ENCODE data around the gene SPEF2.

The SPEF2 gene

DNA sequence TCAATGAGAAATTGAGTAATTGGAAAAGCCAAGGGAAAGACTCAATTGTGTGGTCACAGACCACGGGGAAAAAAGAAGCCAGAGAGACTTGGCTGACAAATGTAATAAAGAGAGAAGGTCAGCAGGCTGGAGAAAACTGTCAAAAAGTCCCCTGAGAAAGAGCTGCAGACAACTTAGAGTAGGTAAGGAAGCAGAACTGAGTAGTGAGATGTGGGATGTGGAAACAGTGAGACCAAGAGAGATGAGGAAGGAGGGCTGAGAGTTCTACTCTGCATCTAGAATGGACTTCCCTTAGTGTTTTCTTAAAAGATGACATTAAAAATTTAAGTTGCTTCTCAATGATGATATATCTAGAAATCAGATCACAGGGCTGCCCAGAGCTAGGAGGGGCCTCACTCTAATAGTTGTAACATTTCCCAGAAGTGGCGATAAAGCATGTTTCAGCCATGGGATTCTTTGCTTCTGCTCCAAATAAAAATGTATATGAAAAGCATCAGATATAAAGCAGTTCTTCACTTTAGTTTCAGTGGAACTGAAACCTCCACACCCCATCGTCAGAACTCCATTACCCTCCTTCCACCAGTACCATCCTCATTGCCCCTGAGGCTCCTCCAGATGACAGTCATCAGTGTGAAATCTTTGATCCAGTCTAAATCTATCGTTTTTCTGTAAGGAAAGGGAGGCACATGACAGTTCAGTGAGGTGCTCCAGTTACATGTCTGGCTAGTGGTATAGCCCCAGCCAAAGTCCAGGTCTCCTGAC, 80.6 kb downstream of the SPEF2 start (continued):
- TF ChIP-seq ZNF677 (tag by site-specific recombination; IDR thresholded peaks at IDR 0.05) (no peak), ZNF610 (tag by site-specific recombination; IDR thresholded peaks at IDR 0.05; ENCODE audit: borderline replicate concordance) (no peak), SETDB1 (IDR thresholded peaks at IDR 0.05; ENCODE audit: insufficient read length, low read length) (no peak), ZNF670 (tag by site-specific recombination; IDR thresholded peaks at IDR 0.05; ENCODE audit: low read depth) (no peak), ZNF19 (tag by site-specific recombination; IDR thresholded peaks at IDR 0.05; ENCODE audit: low read depth) (no peak), TCF7L2 (IDR thresholded peaks at IDR 0.05; ENCODE audit: borderline replicate concordance, low read depth, low read length) (no peak)
- TF ChIP-seq, protein P1, sequence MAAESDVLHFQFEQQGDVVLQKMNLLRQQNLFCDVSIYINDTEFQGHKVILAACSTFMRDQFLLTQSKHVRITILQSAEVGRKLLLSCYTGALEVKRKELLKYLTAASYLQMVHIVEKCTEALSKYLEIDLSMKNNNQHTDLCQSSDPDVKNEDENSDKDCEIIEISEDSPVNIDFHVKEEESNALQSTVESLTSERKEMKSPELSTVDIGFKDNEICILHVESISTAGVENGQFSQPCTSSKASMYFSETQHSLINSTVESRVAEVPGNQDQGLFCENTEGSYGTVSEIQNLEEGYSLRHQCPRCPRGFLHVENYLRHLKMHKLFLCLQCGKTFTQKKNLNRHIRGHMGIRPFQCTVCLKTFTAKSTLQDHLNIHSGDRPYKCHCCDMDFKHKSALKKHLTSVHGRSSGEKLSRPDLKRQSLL (tag by site-specific recombination; IDR thresholded peaks at IDR 0.05): no peak

- no peak overlapping the region for H3K4me3 ChIP-seq (ENCODE audit: low read depth, low read length)
- no peaks in the 10 kb centered on the region for H3K4me1 ChIP-seq (ENCODE audit: control insufficient read depth, insufficient read depth, low read length)
- ChIA-PET POLR2A (interaction anchor here (0.6 kb wide), 1 partner anchor 12 kb away, joined by 5 read pairs; no protein-coding TSS in a partner anchor), CTCF (no interaction called here)
- H3K9me3 ChIP-seq (ENCODE audit: control insufficient read depth, insufficient read depth, low read depth, low read length): no peaks in the 10 kb centered on the region
- no peak overlapping the region for H3K27ac ChIP-seq (ENCODE audit: extremely low read depth, low read depth, low read length)
- no peak for TF ChIP-seq SP7 (tag by site-specific recombination; IDR thresholded peaks at IDR 0.05)
- TF ChIP-seq ZNF629 (tag by site-specific recombination; IDR thresholded peaks at IDR 0.05): no peak
- TF ChIP-seq ZNF785 (tag by site-specific recombination; IDR thresholded peaks at IDR 0.05): no peak
- no peak for TF ChIP-seq GLIS2 (tag by site-specific recombination; IDR thresholded peaks at IDR 0.05)
- TF ChIP-seq ZNF792 (tag by site-specific recombination; IDR thresholded peaks at IDR 0.05): no peak
- TF ChIP-seq ZNF266 (tag by site-specific recombination; IDR thresholded peaks at IDR 0.05; ENCODE audit: low read depth): no peak
- TF ChIP-seq, protein P2, sequence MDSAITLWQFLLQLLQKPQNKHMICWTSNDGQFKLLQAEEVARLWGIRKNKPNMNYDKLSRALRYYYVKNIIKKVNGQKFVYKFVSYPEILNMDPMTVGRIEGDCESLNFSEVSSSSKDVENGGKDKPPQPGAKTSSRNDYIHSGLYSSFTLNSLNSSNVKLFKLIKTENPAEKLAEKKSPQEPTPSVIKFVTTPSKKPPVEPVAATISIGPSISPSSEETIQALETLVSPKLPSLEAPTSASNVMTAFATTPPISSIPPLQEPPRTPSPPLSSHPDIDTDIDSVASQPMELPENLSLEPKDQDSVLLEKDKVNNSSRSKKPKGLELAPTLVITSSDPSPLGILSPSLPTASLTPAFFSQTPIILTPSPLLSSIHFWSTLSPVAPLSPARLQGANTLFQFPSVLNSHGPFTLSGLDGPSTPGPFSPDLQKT (IDR thresholded peaks at IDR 0.05; ENCODE audit: borderline replicate concordance, low read depth, low read length): no peak
- TF ChIP-seq SCRT1 (tag by site-specific recombination; IDR thresholded peaks at IDR 0.05; ENCODE audit: borderline replicate concordance): no peak
- TF ChIP-seq, protein P3, sequence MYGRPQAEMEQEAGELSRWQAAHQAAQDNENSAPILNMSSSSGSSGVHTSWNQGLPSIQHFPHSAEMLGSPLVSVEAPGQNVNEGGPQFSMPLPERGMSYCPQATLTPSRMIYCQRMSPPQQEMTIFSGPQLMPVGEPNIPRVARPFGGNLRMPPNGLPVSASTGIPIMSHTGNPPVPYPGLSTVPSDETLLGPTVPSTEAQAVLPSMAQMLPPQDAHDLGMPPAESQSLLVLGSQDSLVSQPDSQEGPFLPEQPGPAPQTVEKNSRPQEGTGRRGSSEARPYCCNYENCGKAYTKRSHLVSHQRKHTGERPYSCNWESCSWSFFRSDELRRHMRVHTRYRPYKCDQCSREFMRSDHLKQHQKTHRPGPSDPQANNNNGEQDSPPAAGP (tag by site-specific recombination; IDR thresholded peaks at IDR 0.05): no peak
- TF ChIP-seq ZNF112 (tag by site-specific recombination; IDR thresholded peaks at IDR 0.05): no peak
- TF ChIP-seq MEIS1 (CRISPR knock-in tag; IDR thresholded peaks at IDR 0.05; ENCODE audit: borderline replicate concordance): no peak
- no peak for TF ChIP-seq TCF7L2 (IDR thresholded peaks at IDR 0.05; ENCODE audit: borderline replicate concordance, low read depth, low read length)
- H3K36me3 ChIP-seq (ENCODE audit: control insufficient read depth in 2 of 2, insufficient read depth in 1 of 2, low read length in 2 of 2): no peaks in the 10 kb centered on the region
These were observed 90.0 kb downstream of the SPEF2 start for GRCh38 chr5:35707659-35708058.

DNA sequence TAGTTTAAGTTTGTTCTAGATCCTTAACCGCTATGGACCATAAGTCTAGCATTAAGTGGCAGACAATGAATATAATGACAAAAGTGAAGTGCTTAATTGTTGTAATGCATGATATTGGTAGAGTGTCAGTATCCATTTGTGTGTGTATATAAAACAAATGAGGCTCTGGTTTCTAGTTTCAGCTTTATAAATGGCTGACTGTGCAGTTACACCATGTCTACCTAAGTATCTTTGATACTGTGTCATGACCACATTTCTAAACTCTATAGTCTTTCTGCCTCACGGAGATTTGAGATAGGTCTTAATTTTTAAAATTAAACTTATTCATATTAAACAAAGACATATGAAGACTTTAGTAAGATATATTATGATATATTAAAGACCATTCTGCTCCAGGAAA, 92.0 kb downstream of the SPEF2 start:
- ChIA-PET CTCF (no interaction called here), POLR2A (no interaction called here)
- no peak overlapping the region for H3K4me3 ChIP-seq (ENCODE audit: low read depth, low read length)
- H3K27ac ChIP-seq (ENCODE audit: extremely low read depth, low read depth, low read length): no peak overlapping the region
- no peaks in the 10 kb centered on the region for H3K4me1 ChIP-seq (ENCODE audit: control insufficient read depth, insufficient read depth, low read length)
- no peaks in the 10 kb centered on the region for H3K36me3 ChIP-seq (ENCODE audit: control insufficient read depth in 2 of 2, insufficient read depth in 1 of 2, low read length in 2 of 2)
- no peaks in the 10 kb centered on the region for H3K9me3 ChIP-seq (ENCODE audit: control insufficient read depth, insufficient read depth, low read depth, low read length)
- TF ChIP-seq ZBTB7A (tag by site-specific recombination; IDR thresholded peaks at IDR 0.05; ENCODE audit: low read depth): no peak
- no peak for TF ChIP-seq SP3 (tag by site-specific recombination; IDR thresholded peaks at IDR 0.05)
- no peak for TF ChIP-seq ZNF670 (tag by site-specific recombination; IDR thresholded peaks at IDR 0.05; ENCODE audit: low read depth)
- TF ChIP-seq ZNF623 (tag by site-specific recombination; IDR thresholded peaks at IDR 0.05): no peak
- TF ChIP-seq ZFHX2 (tag by site-specific recombination; conservative IDR thresholded peaks at IDR 0.05): no peak
- TF ChIP-seq KLF16 (tag by site-specific recombination; IDR thresholded peaks at IDR 0.05): no peak
- TF ChIP-seq ZNF529 (tag by site-specific recombination; IDR thresholded peaks at IDR 0.05; ENCODE audit: insufficient replicate concordance): no peak
- no peak for TF ChIP-seq ZNF560 (tag by site-specific recombination; IDR thresholded peaks at IDR 0.05; ENCODE audit: borderline replicate concordance)
- no peak for TF ChIP-seq ZNF311 (tag by site-specific recombination; IDR thresholded peaks at IDR 0.05; ENCODE audit: borderline replicate concordance)
- TF ChIP-seq ZBTB8A (tag by site-specific recombination; IDR thresholded peaks at IDR 0.05): no peak

All from HEK293 (cell line).